Natural killer cell (primary cell): ENCODE data around the gene ZSWIM6. TPM values are rescaled to one million over a fixed set of nuclear protein-coding genes. Genes with fewer than 3 reads are reported as not detected.

Experiments
- ATAC-seq, 3 donors: fragments of 150-1000 bp in 2 of 3; fragments of 200-7000 bp in 1 of 3; cut with Tn5 transposase; 1 replicate in 1 of 3; 2 replicates in 2 of 3; pipeline ENCODE4 v1.10.0; 2021; ENCODE audit warnings: mild to moderate bottlenecking in 2 of 3, moderate library complexity in 2 of 3
- DNase-seq, 2 donors: peaks; one replicate each; pipeline versions ENCODE4 v3.0.0 to v3.0.0-alpha.2; 2013 to 2021; ENCODE audit warnings: mixed read lengths in 1 of 2
- H3K27ac ChIP-seq: one replicate; pipeline ENCODE4 v1.5.1; 2013; ENCODE audit warnings: mild to moderate bottlenecking, low read length
- H3K27me3 ChIP-seq: one replicate; pipeline ENCODE4 v1.6.1; 2013; ENCODE audit warnings: low read length; ENCODE audit not compliant: control insufficient read depth, insufficient read depth
- H3K36me3 ChIP-seq: one replicate; pipeline ENCODE4 v1.6.1; 2013; ENCODE audit warnings: low read length; ENCODE audit not compliant: control insufficient read depth, insufficient read depth
- H3K4me1 ChIP-seq: one replicate; pipeline ENCODE4 v1.6.1; 2013; ENCODE audit warnings: low read length; ENCODE audit not compliant: control insufficient read depth, insufficient read depth
- H3K4me3 ChIP-seq: one replicate; pipeline ENCODE4 v1.5.1; 2013; ENCODE audit warnings: low read length
- H3K9me3 ChIP-seq: one replicate; pipeline ENCODE4 v1.6.1; 2013; ENCODE audit warnings: low read length; ENCODE audit not compliant: control insufficient read depth, insufficient read depth
- H3K27ac Mint-ChIP-seq, 2 donors: one replicate each; pipeline ENCODE4 v1.8.0; 2022; ENCODE audit warnings: mild to moderate bottlenecking in 2 of 2, mixed read lengths in 2 of 2, moderate library complexity in 1 of 2
- H3K27me3 Mint-ChIP-seq, 2 donors: one replicate each; pipeline ENCODE4 v1.8.0; 2022; ENCODE audit warnings: low read depth in 2 of 2, mixed read lengths in 2 of 2
- H3K36me3 Mint-ChIP-seq: one replicate; pipeline ENCODE4 v1.8.0; 2022; ENCODE audit warnings: mixed read lengths
- H3K4me1 Mint-ChIP-seq, 2 donors: one replicate each; pipeline ENCODE4 v1.8.0; 2022; ENCODE audit warnings: mixed read lengths in 2 of 2
- H3K4me3 Mint-ChIP-seq: one replicate; pipeline ENCODE4 v1.8.0; 2022; ENCODE audit warnings: mild to moderate bottlenecking, moderate library complexity, mixed read lengths
- H3K9me3 Mint-ChIP-seq, 2 donors: one replicate each; pipeline ENCODE4 v1.8.0; 2022; ENCODE audit warnings: mixed read lengths in 2 of 2
- WGBS: methylation state at CpG from one replicate; pipeline ENCODE4 v1.1.7; 2013; ENCODE audit warnings: missing lambda C conversion rate; ENCODE audit not compliant: insufficient coverage; 5-methylcytosine and 5-hydroxymethylcytosine counted together
- intact Hi-C: fragments of 100-400 bp; cut with micrococcal nuclease; formaldehyde crosslinking; loops from one replicate; pipeline ENCODE4 v1.14.2; 2022
- total RNA-seq, 4 donors: library from RNA; stranded (reverse); fragments of 120-200 nt in 1 of 4; gene quantifications; one replicate each; pipeline versions ENCODE4 v1.2.3 to v1.2.4, GENCODE V29; 2013 to 2022
- TF ChIP-seq, protein P1 (sequence below): fragments of 200-600 bp; IDR thresholded peaks from one replicate; pipeline ENCODE4 v1.8.0; 2022; ENCODE audit warnings: antibody characterized with exemption

The ZSWIM6 gene
- total RNA-seq, 3 donors from 2014 or later (not counting 1 experiment from before 2014, with no cell fraction given), result 8.7 to 11.4 (median 10.5) TPM

DNA sequence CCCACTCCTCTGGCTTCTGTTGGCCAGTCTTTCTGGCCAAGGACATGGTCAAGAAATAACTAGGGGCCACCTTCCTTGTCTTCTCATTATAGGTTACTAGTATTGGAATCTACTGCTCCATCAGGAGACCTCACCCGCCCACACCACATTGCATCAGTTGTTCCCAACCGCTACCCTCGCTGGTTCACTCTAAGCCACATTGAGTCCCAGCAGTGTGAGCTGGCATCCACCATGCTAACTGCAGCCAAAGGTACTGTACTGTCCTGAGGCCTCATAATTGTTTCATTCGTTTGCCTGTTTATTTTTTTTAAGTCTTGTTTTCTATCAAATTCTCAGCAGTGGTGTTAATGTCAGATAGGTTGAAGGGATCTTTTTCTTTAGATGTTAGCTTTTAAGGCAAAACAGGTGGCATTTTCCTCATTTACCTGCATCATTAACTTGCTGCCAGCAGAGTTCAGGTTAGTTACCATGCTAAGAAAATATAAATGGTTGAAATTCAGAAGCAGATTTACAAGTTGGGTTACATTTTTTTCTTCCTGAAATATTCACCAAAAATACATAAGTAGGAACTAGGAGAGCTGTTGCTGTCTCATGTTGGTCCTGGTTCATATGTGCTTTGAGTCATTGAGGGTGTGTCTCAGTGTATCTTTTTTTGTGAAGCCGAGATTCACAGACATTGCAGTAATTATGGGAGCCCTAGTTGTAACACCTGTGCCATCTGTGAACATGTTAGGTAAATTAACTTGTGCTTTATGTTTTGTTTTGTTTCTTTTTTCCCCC lies 206.9 kb downstream of the ZSWIM6 start:
- H3K27me3 Mint-ChIP-seq, result no peaks in the 10 kb centered on the region
- ATAC-seq, result no peak
- peaks cover 11 to 12% of the 10 kb centered on the region in 2 donors for H3K4me1 Mint-ChIP-seq
- intact Hi-C loops, result no loop called here
- peaks cover 46% of the 10 kb centered on the region for H3K36me3 Mint-ChIP-seq
- H3K9me3 Mint-ChIP-seq, result no peaks in the 10 kb centered on the region
- Histone ChIP-seq H3K36me3 (peaks cover 39% of the 10 kb centered on the region), H3K27me3 (no peaks in the 10 kb centered on the region), H3K27ac (no peak overlapping the region), H3K9me3 (no peaks in the 10 kb centered on the region), H3K4me3 (no peak overlapping the region), H3K4me1 (no peaks in the 10 kb centered on the region)
- WGBS, result 97% methylated on average over 5 of the region's 5 CpGs
- TF ChIP-seq, protein P1, sequence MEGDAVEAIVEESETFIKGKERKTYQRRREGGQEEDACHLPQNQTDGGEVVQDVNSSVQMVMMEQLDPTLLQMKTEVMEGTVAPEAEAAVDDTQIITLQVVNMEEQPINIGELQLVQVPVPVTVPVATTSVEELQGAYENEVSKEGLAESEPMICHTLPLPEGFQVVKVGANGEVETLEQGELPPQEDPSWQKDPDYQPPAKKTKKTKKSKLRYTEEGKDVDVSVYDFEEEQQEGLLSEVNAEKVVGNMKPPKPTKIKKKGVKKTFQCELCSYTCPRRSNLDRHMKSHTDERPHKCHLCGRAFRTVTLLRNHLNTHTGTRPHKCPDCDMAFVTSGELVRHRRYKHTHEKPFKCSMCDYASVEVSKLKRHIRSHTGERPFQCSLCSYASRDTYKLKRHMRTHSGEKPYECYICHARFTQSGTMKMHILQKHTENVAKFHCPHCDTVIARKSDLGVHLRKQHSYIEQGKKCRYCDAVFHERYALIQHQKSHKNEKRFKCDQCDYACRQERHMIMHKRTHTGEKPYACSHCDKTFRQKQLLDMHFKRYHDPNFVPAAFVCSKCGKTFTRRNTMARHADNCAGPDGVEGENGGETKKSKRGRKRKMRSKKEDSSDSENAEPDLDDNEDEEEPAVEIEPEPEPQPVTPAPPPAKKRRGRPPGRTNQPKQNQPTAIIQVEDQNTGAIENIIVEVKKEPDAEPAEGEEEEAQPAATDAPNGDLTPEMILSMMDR, result no peak
- DNase-seq, result no peak
- no peak overlapping the region for H3K4me3 Mint-ChIP-seq
- H3K27ac Mint-ChIP-seq, result peak overlapping the region in 1 of 2 donors; percentile 54

DNA sequence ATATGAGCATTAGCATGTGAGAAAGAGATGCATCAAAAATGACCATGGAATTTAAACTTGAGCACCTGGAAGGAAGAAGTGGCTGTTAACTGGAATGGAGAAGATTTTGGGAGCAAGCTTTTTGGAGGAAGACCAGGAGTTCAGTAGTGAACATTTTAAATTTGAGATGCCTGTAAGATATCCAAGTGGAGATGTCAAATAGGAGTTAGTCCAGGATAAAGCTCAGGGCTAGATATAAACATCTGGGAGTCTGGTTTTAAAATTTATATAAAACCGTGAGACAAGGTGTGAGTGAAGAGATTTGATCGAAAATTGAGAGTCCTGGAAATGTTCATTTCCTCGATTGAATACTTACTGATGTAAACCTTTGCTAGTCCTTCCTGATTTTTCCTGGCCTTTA lies 217.5 kb downstream of the ZSWIM6 start:
- Mint-ChIP-seq H3K4me3 (no peak overlapping the region), H3K36me3 (no peaks in the 10 kb centered on the region), H3K27ac (no peak overlapping the region), H3K9me3 (no peaks in the 10 kb centered on the region), H3K27me3 (no peaks in the 10 kb centered on the region), H3K4me1 (no peaks in the 10 kb centered on the region)
- WGBS, result 94% methylated on average over 3 of the region's 3 CpGs
- H3K27me3 ChIP-seq, result no peaks in the 10 kb centered on the region
- TF ChIP-seq, protein P1, result no peak
- no peak for ATAC-seq
- no peak overlapping the region for H3K27ac ChIP-seq
- H3K4me1 ChIP-seq, result no peaks in the 10 kb centered on the region
- intact Hi-C loops, result no loop called here
- no peak overlapping the region for H3K4me3 ChIP-seq
- DNase-seq, result no peak
- H3K36me3 ChIP-seq, result peaks cover 3% of the 10 kb centered on the region
- no peaks in the 10 kb centered on the region for H3K9me3 ChIP-seq

DNA sequence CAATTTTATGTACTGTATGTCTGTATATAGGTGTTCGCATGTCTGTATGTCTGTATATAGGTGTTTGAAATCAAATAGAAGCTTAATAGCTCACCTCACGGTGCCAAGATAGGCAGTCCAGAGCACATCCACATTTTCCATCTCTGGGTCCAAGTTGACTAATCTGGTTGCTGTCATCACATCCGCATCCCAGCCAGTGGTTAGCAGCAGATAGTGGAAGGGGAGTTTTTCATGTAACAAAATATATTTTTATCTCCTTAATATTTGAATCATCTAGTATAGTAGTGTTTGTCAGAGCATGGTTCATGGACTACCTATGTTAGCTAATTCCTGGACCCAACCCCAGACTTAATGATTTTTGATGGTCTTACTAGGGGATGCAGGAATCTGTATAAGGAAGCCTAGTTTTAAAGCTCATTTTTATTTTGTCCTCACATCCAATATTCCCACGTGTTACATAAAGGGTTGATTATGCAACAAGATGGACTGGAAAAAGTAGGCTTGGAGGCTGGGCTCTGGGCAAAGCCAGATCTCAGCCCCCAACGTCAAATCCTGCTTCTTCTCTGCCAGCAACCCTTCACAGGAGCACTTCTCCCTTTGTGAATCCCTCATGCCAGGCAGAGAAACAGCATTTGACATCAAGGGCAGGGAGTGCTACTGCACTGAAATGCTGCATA lies 219.7 kb downstream of the ZSWIM6 start:
- no peak overlapping the region for H3K27ac ChIP-seq
- H3K4me3 Mint-ChIP-seq, result no peak overlapping the region
- peaks cover 4 to 6% of the 10 kb centered on the region in 2 donors for H3K27me3 Mint-ChIP-seq
- TF ChIP-seq, protein P1, result no peak
- H3K27me3 ChIP-seq, result no peaks in the 10 kb centered on the region
- WGBS, result 90% methylated on average over 4 of the region's 5 CpGs
- H3K9me3 ChIP-seq, result no peaks in the 10 kb centered on the region
- DNase-seq (no peak), ATAC-seq (no peak)
- H3K9me3 Mint-ChIP-seq, result no peaks in the 10 kb centered on the region
- no peak overlapping the region for H3K27ac Mint-ChIP-seq
- no peak overlapping the region for H3K4me3 ChIP-seq
- intact Hi-C loops, result no loop called here
- no peaks in the 10 kb centered on the region for H3K4me1 ChIP-seq
- H3K36me3 ChIP-seq, result no peaks in the 10 kb centered on the region
- H3K36me3 Mint-ChIP-seq, result no peaks in the 10 kb centered on the region
- no peaks in the 10 kb centered on the region for H3K4me1 Mint-ChIP-seq
